ENCODE results near the gene UCN2.
"Not testable (repeated sequence)": the region's sequence is repeated elsewhere in the genome, so short reads cannot be mapped to it uniquely, and the experiment has no call there.

Gene UCN2

GRCh38 chr3:48552111-48552951 is 11.2 kb downstream of the UCN2 start:
- Histone ChIP-seq H3K36me3 (ENCODE audit: insufficient read depth, low read length) (peaks cover 12% of the 10 kb centered on the region; the same call in 1 of the 2 replicates), H2AFZ (ENCODE audit: low read length) (no peak overlapping the region), H3K79me2 (ENCODE audit: insufficient read depth, low read length) (peaks cover 80% of the 10 kb centered on the region), H3K9ac (ENCODE audit: low read depth, low read length, poor library complexity, severe bottlenecking) (peak overlapping the region; percentile 71), H3K4me3 (ENCODE audit: low read length, poor library complexity, severe bottlenecking) (peak overlapping the region; percentile 83), H3F3A (ENCODE audit: low read depth) (no peaks in the 10 kb centered on the region), H3K9me3 (ENCODE audit: insufficient read depth, low read depth, low read length) (no peaks in the 10 kb centered on the region), H4K20me1 (ENCODE audit: insufficient read depth, low read length, poor library complexity, severe bottlenecking) (peaks cover 32% of the 10 kb centered on the region), H3K4me1 (ENCODE audit: insufficient read depth, low read length, poor library complexity, severe bottlenecking) (peaks cover 30% of the 10 kb centered on the region), H3K27me3 (ENCODE audit: insufficient read depth, low read length, poor library complexity, severe bottlenecking) (no peaks in the 10 kb centered on the region), H3K4me2 (ENCODE audit: low read depth, low read length, poor library complexity, severe bottlenecking) (peak overlapping the region; percentile 89), H3K9me2 (replicated peaks; ENCODE audit: low read depth, low read length) (no peaks in the 10 kb centered on the region)
- no peak for TF ChIP-seq EZH2phosphoT487 (IDR thresholded peaks at IDR 0.05; ENCODE audit: borderline replicate concordance)
- TF ChIP-seq CTCF (conservative IDR thresholded peaks at IDR 0.05; ENCODE audit: low read length), result no peak

- not testable (repeated sequence) for H3K9me2 ChIP-seq (replicated peaks; ENCODE audit: low read depth, low read length); H3K27me3 ChIP-seq (ENCODE audit: insufficient read depth, low read length, poor library complexity, severe bottlenecking); H3K9me3 ChIP-seq (ENCODE audit: insufficient read depth, low read depth, low read length); H2AFZ ChIP-seq (ENCODE audit: low read length); H3F3A ChIP-seq (ENCODE audit: low read depth)
- Histone ChIP-seq H3K79me2 (ENCODE audit: insufficient read depth, low read length) (peaks cover 80% of the 10 kb centered on the region), H3K4me1 (ENCODE audit: insufficient read depth, low read length, poor library complexity, severe bottlenecking) (peaks cover 28% of the 10 kb centered on the region), H3K4me2 (ENCODE audit: low read depth, low read length, poor library complexity, severe bottlenecking) (peak overlapping the region; percentile 89), H4K20me1 (ENCODE audit: insufficient read depth, low read length, poor library complexity, severe bottlenecking) (peaks cover 32% of the 10 kb centered on the region), H3K4me3 (ENCODE audit: low read length, poor library complexity, severe bottlenecking) (peak overlapping the region; percentile 83), H3K9ac (ENCODE audit: low read depth, low read length, poor library complexity, severe bottlenecking) (peak overlapping the region; percentile 71), H3K36me3 (ENCODE audit: insufficient read depth, low read length) (peaks cover 19% of the 10 kb centered on the region; the same call in 1 of the 2 replicates)
Observed at GRCh38 chr3:48551651-48552050, 11.9 kb downstream of the UCN2 start.

GRCh38 chr3:48548729-48549705 is 14.6 kb downstream of the UCN2 start:
- Histone ChIP-seq H3K79me2 (ENCODE audit: insufficient read depth, low read length) (peaks cover 54% of the 10 kb centered on the region; the same call in 1 of the 2 replicates), H3K9me3 (ENCODE audit: insufficient read depth, low read depth, low read length) (no peaks in the 10 kb centered on the region), H3K4me2 (ENCODE audit: low read depth, low read length, poor library complexity, severe bottlenecking) (peak overlapping the region; percentile 30), H3K4me1 (ENCODE audit: insufficient read depth, low read length, poor library complexity, severe bottlenecking) (peaks cover 16% of the 10 kb centered on the region), H4K20me1 (ENCODE audit: insufficient read depth, low read length, poor library complexity, severe bottlenecking) (peaks cover 19% of the 10 kb centered on the region), H2AFZ (ENCODE audit: low read length) (no peak overlapping the region), H3K27me3 (ENCODE audit: insufficient read depth, low read length, poor library complexity, severe bottlenecking) (no peaks in the 10 kb centered on the region), H3F3A (ENCODE audit: low read depth) (no peaks in the 10 kb centered on the region), H3K36me3 (ENCODE audit: insufficient read depth, low read length) (peaks cover 34% of the 10 kb centered on the region; the same call in 1 of the 2 replicates), H3K9me2 (replicated peaks; ENCODE audit: low read depth, low read length) (no peaks in the 10 kb centered on the region), H3K4me3 (ENCODE audit: low read length, poor library complexity, severe bottlenecking) (no peak overlapping the region), H3K9ac (ENCODE audit: low read depth, low read length, poor library complexity, severe bottlenecking) (no peak overlapping the region)
- TF ChIP-seq EZH2phosphoT487 (IDR thresholded peaks at IDR 0.05; ENCODE audit: borderline replicate concordance) (no peak), CTCF (conservative IDR thresholded peaks at IDR 0.05; ENCODE audit: low read length) (peak; percentile 96)
